CD14-positive monocyte (primary cell): Measurements from ENCODE around the gene SMURF1. TPM values are rescaled to one million over a fixed set of nuclear protein-coding genes. Genes with fewer than 3 reads are reported as not detected.
"Not testable (repeated sequence)": the region's sequence is repeated elsewhere in the genome, so short reads cannot be mapped to it uniquely, and the experiment has no call there.

Source experiments
- DNase-seq, 3 donors: peaks; one replicate each; pipeline ENCODE4 v3.0.0-alpha.2; 2011 to 2022
- H2AFZ ChIP-seq: 2 replicates; pipeline ENCODE4 v1.6.0; 2012; ENCODE audit warnings: mild to moderate bottlenecking, low read depth, low read length, inconsistent platforms; ENCODE audit not compliant: insufficient read depth, poor library complexity, severe bottlenecking
- H3K27ac ChIP-seq, 2 donors: 1 replicate in 1 of 2; 2 replicates in 1 of 2; pipeline ENCODE4 v1.5.1; 2012 to 2013; ENCODE audit warnings: low read length in 2 of 2, control low read depth in 1 of 2, inconsistent platforms in 1 of 2, low read depth in 1 of 2, mild to moderate bottlenecking in 1 of 2
- H3K27me3 ChIP-seq, 2 donors: one replicate each; pipeline versions ENCODE4 v1.6.0 to v1.6.1; 2011 to 2013; ENCODE audit warnings: low read length in 2 of 2; ENCODE audit not compliant: control insufficient read depth in 2 of 2, insufficient read depth in 2 of 2
- H3K36me3 ChIP-seq, 2 donors: replicated peaks in 1 of 2; 1 replicate in 1 of 2; 2 replicates in 1 of 2; pipeline versions ENCODE4 v1.5.1 to v1.6.1; 2012 to 2013; ENCODE audit warnings: low read length in 2 of 2, control low read depth in 1 of 2, inconsistent platforms in 1 of 2, mild to moderate bottlenecking in 1 of 2; ENCODE audit not compliant: insufficient read depth in 2 of 2, control insufficient read depth in 1 of 2
- H3K4me1 ChIP-seq, 2 donors: 1 replicate in 1 of 2; 2 replicates in 1 of 2; pipeline versions ENCODE4 v1.5.1 to v1.6.1; 2012 to 2013; ENCODE audit warnings: low read length in 2 of 2, control low read depth in 1 of 2, inconsistent platforms in 1 of 2, mild to moderate bottlenecking in 1 of 2, moderate library complexity in 1 of 2; ENCODE audit not compliant: insufficient read depth in 2 of 2, control insufficient read depth in 1 of 2
- H3K4me2 ChIP-seq: replicated peaks from 2 replicates; pipeline ENCODE3; 2012; ENCODE audit warnings: low read length, moderate library complexity, mild to moderate bottlenecking; ENCODE audit not compliant: poor library complexity, severe bottlenecking; ENCODE audit errors: extremely low read depth
- H3K4me3 ChIP-seq, 3 experiments: fragments of 200-600 bp in 1 of 3; sonication (generic) in 1 of 3; replicated peaks in 1 of 3; 1 replicate in 2 of 3; 2 replicates in 1 of 3; pipeline ENCODE4 v1.5.1; 2011 to 2013; ENCODE audit warnings: low read length in 3 of 3, mild to moderate bottlenecking in 3 of 3, control low read depth in 2 of 3, low read depth in 2 of 3, inconsistent platforms in 1 of 3, moderate library complexity in 1 of 3
- H3K79me2 ChIP-seq: 2 replicates; pipeline ENCODE4 v1.6.0; 2012; ENCODE audit warnings: mild to moderate bottlenecking, control low read depth, inconsistent platforms, low read length, moderate library complexity; ENCODE audit not compliant: insufficient read depth
- H3K9ac ChIP-seq: 2 replicates; pipeline ENCODE4 v1.6.0; 2017; ENCODE audit warnings: low read length, mild to moderate bottlenecking; ENCODE audit not compliant: insufficient read depth, poor library complexity, severe bottlenecking
- H3K9me3 ChIP-seq, 2 donors: replicated peaks in 1 of 2; 1 replicate in 1 of 2; 2 replicates in 1 of 2; pipeline versions ENCODE4 v1.5.1 to v1.6.1; 2012 to 2013; ENCODE audit warnings: low read length in 2 of 2, control low read depth in 1 of 2; ENCODE audit not compliant: control insufficient read depth in 1 of 2, insufficient read depth in 1 of 2
- H4K20me1 ChIP-seq: 2 replicates; pipeline ENCODE4 v1.6.0; 2012; ENCODE audit warnings: mild to moderate bottlenecking, low read length, control low read depth, moderate library complexity; ENCODE audit not compliant: insufficient read depth
- H3K27ac Mint-ChIP-seq, 7 donors: one replicate each; pipeline ENCODE4 v1.8.0; 2020; ENCODE audit warnings: mild to moderate bottlenecking in 7 of 7, mixed read lengths in 7 of 7, moderate library complexity in 6 of 7, inconsistent platforms in 2 of 7
- H3K27me3 Mint-ChIP-seq, 3 donors: one replicate each; pipeline ENCODE4 v1.8.0; 2021 to 2022; ENCODE audit warnings: low read depth in 3 of 3, mild to moderate bottlenecking in 3 of 3, mixed read lengths in 3 of 3, moderate library complexity in 3 of 3, inconsistent platforms in 1 of 3
- H3K36me3 Mint-ChIP-seq, 2 donors: one replicate each; pipeline ENCODE4 v1.8.0; 2020; ENCODE audit warnings: mixed read lengths in 2 of 2, inconsistent platforms in 1 of 2, mild to moderate bottlenecking in 1 of 2
- H3K4me1 Mint-ChIP-seq: one replicate; pipeline ENCODE4 v1.8.0; 2020; ENCODE audit warnings: mild to moderate bottlenecking, mixed read lengths
- H3K4me3 Mint-ChIP-seq, 2 donors: one replicate each; pipeline ENCODE4 v1.8.0; 2020; ENCODE audit warnings: mild to moderate bottlenecking in 2 of 2, mixed read lengths in 2 of 2, moderate library complexity in 1 of 2
- H3K9me3 Mint-ChIP-seq, 7 donors: one replicate each; pipeline ENCODE4 v1.8.0; 2020 to 2022; ENCODE audit warnings: mixed read lengths in 7 of 7, mild to moderate bottlenecking in 6 of 7, moderate library complexity in 6 of 7, inconsistent platforms in 2 of 7
- WGBS: methylation state at CpG from one replicate; pipeline ENCODE4 v1.1.5; 2013; ENCODE audit warnings: missing lambda C conversion rate; ENCODE audit not compliant: insufficient coverage; 5-methylcytosine and 5-hydroxymethylcytosine counted together
- intact Hi-C, 2 donors: fragments of 100-400 bp; cut with micrococcal nuclease; formaldehyde crosslinking; loops; one replicate each; pipeline versions ENCODE4 v1.15.0 to v1.15.1; 2023
- polyA plus RNA-seq, 3 donors: library from polyadenylated mRNA; depleted of rRNA in 1 of 3; unstranded in 2 of 3; stranded (reverse) in 1 of 3; fragments of 300-500 nt in 2 of 3; fragments of >200 nt in 1 of 3; fragmentation: Illumina TruSeq in 2 of 3; gene quantifications; 1 replicate in 2 of 3; 2 replicates in 1 of 3; pipeline ENCODE4 v1.2.3, GENCODE V29; 2012 to 2021
- TF ChIP-seq, protein P1 (sequence below): fragments of 200-600 bp; IDR thresholded peaks from one replicate; pipeline ENCODE4 v1.8.0; 2022; ENCODE audit warnings: antibody characterized with exemption, mild to moderate bottlenecking

Gene SMURF1
- polyA plus RNA-seq, 3 donors, result 0.48 to 15.8 (median 1.6) TPM

DNA sequence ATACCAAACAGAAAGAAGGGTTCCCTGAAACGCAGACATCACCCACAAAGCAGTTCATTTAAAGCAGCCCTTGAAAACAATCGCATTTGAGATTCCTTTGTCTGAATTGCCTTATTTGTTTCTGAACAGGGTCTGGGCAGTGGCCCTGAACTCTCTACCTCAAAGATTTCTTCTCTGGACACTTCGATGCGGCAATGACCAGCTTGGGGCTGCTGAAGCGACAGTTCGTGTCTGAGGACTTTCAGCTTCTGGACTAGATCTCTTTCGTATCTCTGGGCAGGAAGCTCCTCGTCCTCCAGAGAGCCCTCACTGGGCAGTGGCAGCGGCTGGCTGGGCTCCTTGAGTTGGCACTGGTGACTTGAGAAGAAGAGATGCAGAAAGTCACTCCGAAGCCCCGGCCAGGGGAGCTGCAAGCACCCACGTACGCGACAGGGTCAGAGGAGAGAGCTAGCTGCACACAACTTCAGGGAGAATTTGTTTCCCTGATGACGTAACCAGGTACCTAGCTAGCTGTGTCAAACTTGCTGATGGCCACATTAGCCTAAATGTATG lies 96.3 kb downstream of the SMURF1 start:
- peaks cover 85 to 100% of the 10 kb centered on the region in 2 donors for H3K36me3 ChIP-seq
- peaks cover 10% of the 10 kb centered on the region for H4K20me1 ChIP-seq
- no peak overlapping the region for H3K4me3 ChIP-seq
- no peak overlapping the region for H3K9ac ChIP-seq
- Mint-ChIP-seq H3K27ac (peak overlapping the region in 1 of 7 donors; percentile 38), H3K4me3 (no peak overlapping the region), H3K9me3 (peaks cover 0 to 2% (median 0%) of the 10 kb centered on the region in 7 donors), H3K27me3 (peaks cover 0 to 3% (median 0%) of the 10 kb centered on the region in 3 donors), H3K4me1 (no peaks in the 10 kb centered on the region), H3K36me3 (peaks cover 83 to 100% of the 10 kb centered on the region in 2 donors)
- H3K79me2 ChIP-seq, result no peaks in the 10 kb centered on the region
- peak overlapping the region in 1 of 2 donors; percentile 14 for H3K27ac ChIP-seq
- no peak overlapping the region for H2AFZ ChIP-seq
- 98% methylated on average over 14 of the region's 15 CpGs for WGBS
- no peak for DNase-seq
- TF ChIP-seq, protein P1, sequence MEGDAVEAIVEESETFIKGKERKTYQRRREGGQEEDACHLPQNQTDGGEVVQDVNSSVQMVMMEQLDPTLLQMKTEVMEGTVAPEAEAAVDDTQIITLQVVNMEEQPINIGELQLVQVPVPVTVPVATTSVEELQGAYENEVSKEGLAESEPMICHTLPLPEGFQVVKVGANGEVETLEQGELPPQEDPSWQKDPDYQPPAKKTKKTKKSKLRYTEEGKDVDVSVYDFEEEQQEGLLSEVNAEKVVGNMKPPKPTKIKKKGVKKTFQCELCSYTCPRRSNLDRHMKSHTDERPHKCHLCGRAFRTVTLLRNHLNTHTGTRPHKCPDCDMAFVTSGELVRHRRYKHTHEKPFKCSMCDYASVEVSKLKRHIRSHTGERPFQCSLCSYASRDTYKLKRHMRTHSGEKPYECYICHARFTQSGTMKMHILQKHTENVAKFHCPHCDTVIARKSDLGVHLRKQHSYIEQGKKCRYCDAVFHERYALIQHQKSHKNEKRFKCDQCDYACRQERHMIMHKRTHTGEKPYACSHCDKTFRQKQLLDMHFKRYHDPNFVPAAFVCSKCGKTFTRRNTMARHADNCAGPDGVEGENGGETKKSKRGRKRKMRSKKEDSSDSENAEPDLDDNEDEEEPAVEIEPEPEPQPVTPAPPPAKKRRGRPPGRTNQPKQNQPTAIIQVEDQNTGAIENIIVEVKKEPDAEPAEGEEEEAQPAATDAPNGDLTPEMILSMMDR, result no peak
- H3K4me2 ChIP-seq, result no peak overlapping the region
- no peaks in the 10 kb centered on the region for H3K27me3 ChIP-seq
- intact Hi-C loops, result no loop called here
- H3K4me1 ChIP-seq, result no peaks in the 10 kb centered on the region
- H3K9me3 ChIP-seq, result no peaks in the 10 kb centered on the region

DNA sequence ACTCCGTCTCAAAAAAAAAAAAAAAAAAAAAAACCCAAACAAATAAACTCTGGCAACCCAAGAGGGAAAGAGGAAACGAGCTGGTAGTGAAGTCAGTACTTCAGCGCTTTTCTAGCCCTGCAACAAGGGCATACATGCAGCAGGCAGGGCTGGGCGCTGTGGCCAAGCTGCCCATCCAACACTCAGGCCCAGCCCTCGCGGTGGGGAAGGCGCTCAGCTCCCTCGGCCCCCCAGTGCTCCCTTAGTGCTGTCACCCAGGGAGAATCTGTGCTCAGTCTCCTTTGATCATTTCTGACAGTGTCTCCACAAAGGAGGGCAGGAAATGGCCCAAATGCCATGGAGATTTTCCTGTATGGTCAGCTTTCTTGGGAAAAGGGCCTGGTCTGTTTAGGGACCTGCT lies 97.2 kb downstream of the SMURF1 start:
- H3K9ac ChIP-seq, result no peak overlapping the region
- no peak overlapping the region for H3K27ac ChIP-seq
- Mint-ChIP-seq H3K36me3 (peaks cover 82 to 100% of the 10 kb centered on the region in 2 donors), H3K9me3 (peaks cover 0 to 2% (median 0%) of the 10 kb centered on the region in 7 donors), H3K27ac (no peak overlapping the region), H3K4me1 (no peaks in the 10 kb centered on the region), H3K4me3 (no peak overlapping the region), H3K27me3 (peaks cover 0 to 3% (median 0%) of the 10 kb centered on the region in 3 donors)
- 96% methylated on average over 7 of the region's 8 CpGs for WGBS
- H3K4me1 ChIP-seq, result no peaks in the 10 kb centered on the region
- no peaks in the 10 kb centered on the region for H3K79me2 ChIP-seq
- no peaks in the 10 kb centered on the region for H3K9me3 ChIP-seq
- no peak overlapping the region for H3K4me3 ChIP-seq
- H3K4me2 ChIP-seq, result no peak overlapping the region
- H3K27me3 ChIP-seq, result no peaks in the 10 kb centered on the region
- no peak overlapping the region for H2AFZ ChIP-seq
- peaks cover 10% of the 10 kb centered on the region for H4K20me1 ChIP-seq
- DNase-seq, result no peak
- H3K36me3 ChIP-seq, result peaks cover 83 to 100% of the 10 kb centered on the region in 2 donors
- TF ChIP-seq, protein P1, result no peak
- intact Hi-C loops, result no loop called here

DNA sequence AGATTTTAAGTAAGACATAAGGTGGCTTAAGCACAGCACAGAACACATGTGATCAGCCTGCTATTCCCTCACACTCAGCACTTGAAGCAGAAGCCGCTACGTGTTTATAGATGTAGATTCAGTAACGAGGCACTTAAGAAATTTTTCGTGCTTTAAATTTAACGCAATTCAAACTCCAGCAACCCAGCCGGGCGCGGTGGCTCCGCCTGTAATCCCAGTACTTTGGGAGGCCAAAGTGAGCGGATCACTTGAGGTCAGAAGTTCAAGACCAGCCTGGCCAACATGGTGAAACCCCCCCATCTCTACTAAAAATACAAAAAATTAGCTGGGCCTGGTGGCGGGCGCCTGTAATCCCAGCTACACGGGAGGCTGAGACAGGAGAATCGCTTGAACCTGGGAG lies 97.6 kb downstream of the SMURF1 start:
- H3K4me1 Mint-ChIP-seq, DNase-seq, H3K79me2 ChIP-seq, H3K27ac Mint-ChIP-seq, H3K27me3 Mint-ChIP-seq, H3K27me3 ChIP-seq, H3K4me3 Mint-ChIP-seq, H3K4me3 ChIP-seq, H3K4me2 ChIP-seq, H3K4me1 ChIP-seq, H3K9ac ChIP-seq, intact Hi-C loops, H3K27ac ChIP-seq, H2AFZ ChIP-seq, H3K9me3 ChIP-seq, H3K9me3 Mint-ChIP-seq: not testable (repeated sequence)
- H3K36me3 Mint-ChIP-seq, result peaks cover 82 to 100% of the 10 kb centered on the region in 2 donors
- 97% methylated on average over 10 of the region's 14 CpGs for WGBS
- peaks cover 10% of the 10 kb centered on the region for H4K20me1 ChIP-seq
- peaks cover 83 to 100% of the 10 kb centered on the region in 2 donors for H3K36me3 ChIP-seq
